Activated CD4-positive, alpha-beta T cell treated with anti-CD3 and anti-CD28 coated beads, Interleukin-2, amount 10 ng/mL, durations not matched to agents 7 days and 5 days (primary cell): ENCODE results near the gene UBALD2. TPM values are rescaled to one million over a fixed set of nuclear protein-coding genes. Genes with fewer than 3 reads are reported as not detected.
A peak's percentile ranks its signal among the peaks of the same experiment; 100 is the strongest.
"Not testable (repeated sequence)": the region's sequence is repeated elsewhere in the genome, so short reads cannot be mapped to it uniquely, and the experiment has no call there.

Experiments
- CTCF ChIA-PET: fragments of 350-600 bp; sonication (Branson Sonifier 250); formaldehyde crosslinking; loops from one replicate; lab custom pipeline; 2021; ENCODE audit warnings: antibody characterized with exemption; lab: Charles Lee
- POLR2A ChIA-PET: fragments of 350-600 bp; sonication (Branson Sonifier 250); formaldehyde crosslinking; loops from one replicate; lab custom pipeline; 2021; ENCODE audit warnings: antibody characterized with exemption; lab: Charles Lee
- DNase-seq: peaks from one replicate; pipeline ENCODE4 v3.0.0-alpha.2; 2020
- H3K27ac Mint-ChIP-seq: one replicate; pipeline ENCODE4 v1.8.0; 2021; ENCODE audit warnings: mild to moderate bottlenecking, moderate library complexity, mixed read lengths
- H3K27me3 Mint-ChIP-seq: one replicate; pipeline ENCODE4 v1.8.0; 2021; ENCODE audit warnings: mixed read lengths
- H3K36me3 Mint-ChIP-seq: one replicate; pipeline ENCODE4 v1.8.0; 2021; ENCODE audit warnings: low read depth, mixed read lengths
- H3K4me1 Mint-ChIP-seq: one replicate; pipeline ENCODE4 v1.8.0; 2021; ENCODE audit warnings: mixed read lengths
- H3K4me3 Mint-ChIP-seq: one replicate; pipeline ENCODE4 v1.8.0; 2021; ENCODE audit warnings: mild to moderate bottlenecking, moderate library complexity, mixed read lengths
- H3K9me3 Mint-ChIP-seq: one replicate; pipeline ENCODE4 v1.8.0; 2021; ENCODE audit warnings: mixed read lengths
- total RNA-seq, 2 experiments: library from RNA; stranded (reverse); gene quantifications; one replicate each; pipeline ENCODE4 v1.2.3, GENCODE V29; 2021

Gene UBALD2
- total RNA-seq, 2 experiments from 2014 or later, result 319 to 399 TPM

DNA sequence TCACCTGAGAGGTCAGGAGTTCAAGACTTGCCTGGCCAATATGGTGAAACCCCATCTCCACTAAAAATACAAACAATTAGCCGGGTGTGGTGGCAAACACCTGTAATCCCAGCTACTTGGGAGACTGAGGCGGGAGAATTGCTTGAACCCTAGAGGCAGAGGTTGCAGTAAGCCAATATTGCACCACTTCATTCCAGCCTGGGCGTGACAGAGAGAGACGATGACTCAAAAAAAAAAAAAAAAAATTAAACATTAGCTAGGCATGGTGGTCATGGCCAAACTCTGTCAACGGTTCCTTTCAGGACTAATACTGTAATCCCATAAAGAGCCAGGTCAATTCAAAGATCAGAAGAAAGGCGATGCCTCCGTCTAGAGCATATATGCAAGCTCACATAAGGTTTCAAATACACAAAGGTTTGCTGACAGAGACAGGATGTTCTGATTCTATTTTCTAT is 27.3 kb upstream of the UBALD2 start:
- Mint-ChIP-seq H3K27ac (peak overlapping the region; percentile 76), H3K9me3 (peaks cover 2% of the 10 kb centered on the region), H3K4me1 (peaks cover 71% of the 10 kb centered on the region), H3K4me3 (peak overlapping the region; percentile 85), H3K36me3 (peaks cover 47% of the 10 kb centered on the region), H3K27me3 (no peaks in the 10 kb centered on the region)
- no peak for DNase-seq
- CTCF ChIA-PET, result interaction anchor here (0.8 to 1.6 kb wide), 8 partner anchors 9 to 117 kb away, joined by 3 to 4 read pairs (median 3); no protein-coding TSS in a partner anchor
- POLR2A ChIA-PET, result interaction anchor here (0.6 to 0.7 kb wide), 3 partner anchors 53 to 58 kb away, joined by 3 to 11 read pairs (median 3); no protein-coding TSS in a partner anchor

- peaks cover 75% of the 10 kb centered on the region for H3K4me1 Mint-ChIP-seq
- ChIA-PET CTCF (interaction anchor here (0.5 to 1.6 kb wide), 8 partner anchors 7 to 118 kb away, joined by 3 to 4 read pairs (median 3); no protein-coding TSS in a partner anchor), POLR2A (no interaction called here)
- H3K4me3 Mint-ChIP-seq, result peak overlapping the region; percentile 85
- H3K27ac Mint-ChIP-seq, result peak overlapping the region; percentile 85
- peaks cover 2% of the 10 kb centered on the region for H3K9me3 Mint-ChIP-seq
- DNase-seq, result no peak
- peaks cover 41% of the 10 kb centered on the region for H3K36me3 Mint-ChIP-seq
- no peaks in the 10 kb centered on the region for H3K27me3 Mint-ChIP-seq
These were observed 26.2 kb upstream of the UBALD2 start for GRCh38 chr17:76238847-76239537.

- DNase-seq, result no peak
- Mint-ChIP-seq H3K4me1 (peaks cover 75% of the 10 kb centered on the region), H3K4me3 (peak overlapping the region; percentile 85), H3K9me3 (peaks cover 2% of the 10 kb centered on the region), H3K36me3 (peaks cover 35% of the 10 kb centered on the region), H3K27me3 (no peaks in the 10 kb centered on the region), H3K27ac (peak overlapping the region; percentile 86)
- POLR2A ChIA-PET, result no interaction called here
- CTCF ChIA-PET, result interaction anchor here (0.7 kb wide), 1 partner anchor 95 kb away, joined by 3 read pairs; no protein-coding TSS in a partner anchor
These were observed 25.4 kb upstream of the UBALD2 start for GRCh38 chr17:76239538-76240274.

GRCh38 chr17:76240461-76241203 is 24.5 kb upstream of the UBALD2 start, which contains the start of gene RNF157:
TSS of gene RNF157 (minus strand) at chr17:76240493. CDS start at chr17:76240240, 253 bp downstream.
- Mint-ChIP-seq H3K9me3 (peaks cover 2% of the 10 kb centered on the region), H3K36me3 (peaks cover 30% of the 10 kb centered on the region), H3K4me3 (peak within 1 kb of the TSS; percentile 85), H3K4me1 (peaks cover 77% of the 10 kb centered on the region), H3K27ac (peak within 1 kb of the TSS; percentile 89), H3K27me3 (no peaks in the 10 kb centered on the region)
- ChIA-PET POLR2A (no interaction called here), CTCF (interaction anchor here (1.1 to 1.5 kb wide), 4 partner anchors 12 to 32 kb away, joined by 3 to 7 read pairs (median 4); no protein-coding TSS in a partner anchor)
- DNase-seq, result peak; percentile 68

GRCh38 chr17:76241204-76241538 is 24.0 kb upstream of the UBALD2 start:
- Mint-ChIP-seq H3K4me3 (peak overlapping the region; percentile 80), H3K36me3 (peaks cover 28% of the 10 kb centered on the region), H3K9me3 (peaks cover 2% of the 10 kb centered on the region), H3K4me1 (peaks cover 79% of the 10 kb centered on the region), H3K27ac (peak overlapping the region; percentile 89), H3K27me3 (no peaks in the 10 kb centered on the region)
- POLR2A ChIA-PET, result no interaction called here
- CTCF ChIA-PET, result interaction anchor here (0.8 to 1.5 kb wide), 5 partner anchors 12 to 38 kb away, joined by 3 to 7 read pairs (median 3); no protein-coding TSS in a partner anchor
- DNase-seq, result no peak

- no peak for DNase-seq
- Mint-ChIP-seq H3K27ac (peak overlapping the region; percentile 89), H3K4me1 (peaks cover 80% of the 10 kb centered on the region), H3K36me3 (peaks cover 25% of the 10 kb centered on the region), H3K9me3 (peaks cover under 1% of the 10 kb centered on the region), H3K27me3 (no peaks in the 10 kb centered on the region), H3K4me3 (peak overlapping the region; percentile 80)
- ChIA-PET POLR2A (no interaction called here), CTCF (interaction anchor here (0.8 to 1.5 kb wide), 4 partner anchors 13 to 38 kb away, joined by 3 to 7 read pairs (median 4); no protein-coding TSS in a partner anchor)
These were observed 23.4 kb upstream of the UBALD2 start for GRCh38 chr17:76241691-76242255.

GRCh38 chr17:76243826-76244679 is 21.1 kb upstream of the UBALD2 start:
- Mint-ChIP-seq H3K4me1 (peaks cover 79% of the 10 kb centered on the region), H3K9me3 (no peaks in the 10 kb centered on the region), H3K4me3 (no peak overlapping the region), H3K27me3 (no peaks in the 10 kb centered on the region), H3K27ac (peak overlapping the region; percentile 92), H3K36me3 (peaks cover 5% of the 10 kb centered on the region)
- CTCF ChIA-PET, result interaction anchor here (0.7 to 5.2 kb wide), 8 partner anchors 10 to 122 kb away, joined by 3 to 40 read pairs (median 4); partner anchors contain the start of gene UBALD2
- no peak for DNase-seq
- POLR2A ChIA-PET, result interaction anchor here (0.6 kb wide), 1 partner anchor 23 kb away, joined by 7 read pairs; no protein-coding TSS in a partner anchor

DNA sequence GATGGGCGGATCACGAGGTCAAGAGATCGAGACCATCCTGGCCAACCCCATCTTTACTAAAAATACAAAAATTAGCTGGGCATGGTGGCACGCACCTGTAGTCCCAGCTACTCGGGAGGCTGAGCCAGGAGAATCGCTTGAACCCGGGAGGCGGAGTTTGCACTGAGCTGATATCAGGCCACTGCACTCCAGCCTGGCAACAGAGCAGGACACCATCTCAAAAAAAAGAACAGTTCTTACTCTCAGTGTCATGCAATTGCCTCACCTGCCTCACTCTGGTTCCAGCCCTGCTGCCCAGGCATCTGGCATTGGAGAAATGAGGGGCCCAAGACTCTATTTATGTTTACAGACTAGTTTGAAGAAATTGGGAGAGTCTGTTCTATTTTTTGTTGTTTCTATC is 20.4 kb upstream of the UBALD2 start:
- not testable (repeated sequence) for H3K36me3 Mint-ChIP-seq, H3K27me3 Mint-ChIP-seq, DNase-seq, H3K4me3 Mint-ChIP-seq, H3K9me3 Mint-ChIP-seq
- POLR2A ChIA-PET, result interaction anchor here (2.1 kb wide), 1 partner anchor 20 kb away, joined by 27 read pairs; the partner anchor contains the start of gene UBALD2
- peaks cover 79% of the 10 kb centered on the region for H3K4me1 Mint-ChIP-seq
- CTCF ChIA-PET, result interaction anchor here (0.6 to 5.2 kb wide), 6 partner anchors 9 to 448 kb away, joined by 3 to 40 read pairs (median 4); partner anchors contain the start of gene UBALD2
- peak overlapping the region; percentile 92 for H3K27ac Mint-ChIP-seq

- DNase-seq, result peak; percentile 86
- Mint-ChIP-seq H3K27me3 (no peaks in the 10 kb centered on the region), H3K27ac (peak overlapping the region; percentile 92), H3K9me3 (no peaks in the 10 kb centered on the region), H3K4me3 (peak overlapping the region; percentile 62), H3K4me1 (peaks cover 86% of the 10 kb centered on the region), H3K36me3 (peaks cover 6% of the 10 kb centered on the region)
- CTCF ChIA-PET, result interaction anchor here (0.9 to 5.2 kb wide), 17 partner anchors 8 to 125 kb away, joined by 3 to 40 read pairs (median 4); partner anchors contain the start of gene UBALD2
- POLR2A ChIA-PET, result interaction anchor here (0.6 to 2.1 kb wide), 11 partner anchors 10 to 146 kb away, joined by 3 to 45 read pairs (median 6); partner anchors contain the start of gene UBALD2
These were observed 18.8 kb upstream of the UBALD2 start for GRCh38 chr17:76246080-76247066.

- no peaks in the 10 kb centered on the region for H3K27me3 Mint-ChIP-seq
- ChIA-PET POLR2A (interaction anchor here (0.6 to 1.7 kb wide), 4 partner anchors 21 to 147 kb away, joined by 4 to 45 read pairs (median 8); no protein-coding TSS in a partner anchor), CTCF (interaction anchor here (1.1 to 5.2 kb wide), 10 partner anchors 8 to 126 kb away, joined by 3 to 40 read pairs (median 5); partner anchors contain the start of gene UBALD2)
- peaks cover 86% of the 10 kb centered on the region for H3K4me1 Mint-ChIP-seq
- peaks cover 6% of the 10 kb centered on the region for H3K36me3 Mint-ChIP-seq
- no peak overlapping the region for H3K4me3 Mint-ChIP-seq
- no peak for DNase-seq
- H3K27ac Mint-ChIP-seq, result peak overlapping the region; percentile 92
- H3K9me3 Mint-ChIP-seq, result no peaks in the 10 kb centered on the region
These were observed 17.8 kb upstream of the UBALD2 start for GRCh38 chr17:76247304-76247703.
